VCaP (cell line): Measurements from ENCODE around the gene XRCC2.
A peak's percentile ranks its signal among the peaks of the same experiment; 100 is the strongest.

Experiments
- H3K27ac ChIP-seq: fragments of 450-650 bp; 2 replicates; pipeline ENCODE4 v1.5.1; 2017
- TF ChIP-seq, protein P1 (sequence below): fragments of 450-650 bp; conservative IDR thresholded peaks from 2 replicates; pipeline ENCODE4 v1.5.1; 2017; ENCODE audit warnings: mild to moderate bottlenecking, moderate library complexity

XRCC2 gene

DNA sequence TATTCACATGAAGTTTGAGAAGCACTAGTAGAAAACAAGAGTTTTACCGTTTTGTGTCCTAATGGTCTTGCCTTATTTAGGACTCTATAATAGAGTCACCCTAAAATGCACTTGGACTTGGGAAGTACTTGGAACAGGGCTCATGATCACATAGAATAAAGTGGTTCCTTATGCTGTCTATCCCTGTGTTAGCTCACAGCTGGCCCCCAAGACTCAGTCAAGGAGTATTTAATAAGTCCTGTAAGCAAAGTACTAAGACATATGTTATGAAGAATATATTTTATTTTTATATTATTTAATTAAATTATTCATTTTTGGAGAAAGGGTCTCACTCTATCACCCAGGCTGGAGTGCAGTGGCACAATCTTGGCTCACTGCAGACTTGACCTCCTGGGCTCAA is 54.5 kb downstream of the XRCC2 start:
- no peak overlapping the region for H3K27ac ChIP-seq
- TF ChIP-seq, protein P1, sequence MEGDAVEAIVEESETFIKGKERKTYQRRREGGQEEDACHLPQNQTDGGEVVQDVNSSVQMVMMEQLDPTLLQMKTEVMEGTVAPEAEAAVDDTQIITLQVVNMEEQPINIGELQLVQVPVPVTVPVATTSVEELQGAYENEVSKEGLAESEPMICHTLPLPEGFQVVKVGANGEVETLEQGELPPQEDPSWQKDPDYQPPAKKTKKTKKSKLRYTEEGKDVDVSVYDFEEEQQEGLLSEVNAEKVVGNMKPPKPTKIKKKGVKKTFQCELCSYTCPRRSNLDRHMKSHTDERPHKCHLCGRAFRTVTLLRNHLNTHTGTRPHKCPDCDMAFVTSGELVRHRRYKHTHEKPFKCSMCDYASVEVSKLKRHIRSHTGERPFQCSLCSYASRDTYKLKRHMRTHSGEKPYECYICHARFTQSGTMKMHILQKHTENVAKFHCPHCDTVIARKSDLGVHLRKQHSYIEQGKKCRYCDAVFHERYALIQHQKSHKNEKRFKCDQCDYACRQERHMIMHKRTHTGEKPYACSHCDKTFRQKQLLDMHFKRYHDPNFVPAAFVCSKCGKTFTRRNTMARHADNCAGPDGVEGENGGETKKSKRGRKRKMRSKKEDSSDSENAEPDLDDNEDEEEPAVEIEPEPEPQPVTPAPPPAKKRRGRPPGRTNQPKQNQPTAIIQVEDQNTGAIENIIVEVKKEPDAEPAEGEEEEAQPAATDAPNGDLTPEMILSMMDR, result no peak

DNA sequence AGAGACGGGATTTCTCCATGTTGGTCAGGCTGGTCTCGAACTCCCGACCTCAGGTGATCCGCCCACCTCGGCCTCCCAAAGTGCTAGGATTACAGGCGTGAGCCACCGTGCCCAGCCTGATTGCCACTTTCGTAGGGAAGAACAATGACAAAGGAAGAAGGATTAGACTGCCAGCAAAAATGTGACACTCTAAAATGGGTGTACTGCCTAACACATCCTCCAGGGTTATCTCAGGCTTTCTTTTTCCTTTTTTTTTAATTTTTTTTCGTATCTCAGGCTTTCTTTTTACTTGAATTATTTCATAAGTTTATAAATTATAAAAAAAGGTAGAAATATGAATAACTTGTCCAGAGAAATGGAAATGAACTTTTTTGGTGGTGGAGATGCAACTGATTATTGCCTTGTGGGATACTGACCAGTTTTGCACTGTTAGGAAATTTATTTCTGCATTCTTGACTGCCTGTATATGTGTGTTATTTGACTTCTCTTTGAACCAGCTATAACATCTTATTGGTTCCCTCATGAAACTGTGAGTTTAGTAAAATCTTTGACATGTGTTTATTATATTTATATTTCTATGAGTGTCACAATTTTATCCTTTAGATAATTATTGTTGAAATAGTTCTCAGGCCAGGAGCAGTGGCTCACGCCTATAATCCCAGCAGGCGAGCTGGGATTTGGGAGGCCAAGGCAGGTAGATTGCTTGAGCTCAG is 56.8 kb downstream of the XRCC2 start:
- H3K27ac ChIP-seq, result no peak overlapping the region
- TF ChIP-seq, protein P1, result no peak; the same call in 1 of the 2 replicates

DNA sequence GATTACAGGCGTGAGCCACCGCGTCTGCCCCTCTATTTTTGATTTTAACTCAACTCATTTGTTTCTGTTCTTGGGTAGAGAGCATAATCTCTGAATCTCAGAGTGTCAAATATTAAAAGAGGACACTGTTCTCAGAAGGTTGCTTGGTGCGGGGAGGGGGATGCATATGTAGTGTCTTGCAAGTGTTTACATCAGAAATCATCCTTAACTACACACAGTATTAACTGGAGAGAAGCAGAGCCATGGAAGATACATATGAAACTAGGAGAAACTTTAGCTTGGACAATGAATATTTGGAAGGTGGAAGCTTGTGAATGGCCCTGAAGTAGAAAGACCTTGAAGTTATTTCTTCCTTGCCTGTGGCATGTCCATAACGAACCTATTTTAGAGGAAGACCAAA is 57.5 kb downstream of the XRCC2 start:
- no peak overlapping the region for H3K27ac ChIP-seq
- TF ChIP-seq, protein P1, result no peak

DNA sequence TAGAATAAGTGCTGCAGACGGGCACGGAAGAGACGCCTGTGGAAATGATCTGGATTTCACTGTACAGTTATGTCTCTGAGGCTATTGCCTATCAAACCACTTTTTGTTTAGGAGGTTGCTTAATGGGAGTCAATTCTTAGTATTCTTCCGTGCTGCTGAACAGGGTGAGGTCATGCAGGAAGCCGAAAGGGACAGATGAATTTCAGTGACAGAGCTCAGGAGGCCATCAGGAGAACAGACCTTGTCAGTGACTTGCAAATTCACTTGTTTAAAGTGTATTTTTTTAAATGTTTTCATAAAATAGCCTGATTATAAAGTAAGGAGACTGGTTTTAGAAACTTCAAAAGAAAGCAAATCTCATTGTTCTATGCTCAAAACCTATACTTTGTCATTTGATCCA is 58.9 kb downstream of the XRCC2 start:
- peak overlapping the region; percentile 50; the same call in 1 of the 2 replicates for H3K27ac ChIP-seq
- TF ChIP-seq, protein P1, result no peak

DNA sequence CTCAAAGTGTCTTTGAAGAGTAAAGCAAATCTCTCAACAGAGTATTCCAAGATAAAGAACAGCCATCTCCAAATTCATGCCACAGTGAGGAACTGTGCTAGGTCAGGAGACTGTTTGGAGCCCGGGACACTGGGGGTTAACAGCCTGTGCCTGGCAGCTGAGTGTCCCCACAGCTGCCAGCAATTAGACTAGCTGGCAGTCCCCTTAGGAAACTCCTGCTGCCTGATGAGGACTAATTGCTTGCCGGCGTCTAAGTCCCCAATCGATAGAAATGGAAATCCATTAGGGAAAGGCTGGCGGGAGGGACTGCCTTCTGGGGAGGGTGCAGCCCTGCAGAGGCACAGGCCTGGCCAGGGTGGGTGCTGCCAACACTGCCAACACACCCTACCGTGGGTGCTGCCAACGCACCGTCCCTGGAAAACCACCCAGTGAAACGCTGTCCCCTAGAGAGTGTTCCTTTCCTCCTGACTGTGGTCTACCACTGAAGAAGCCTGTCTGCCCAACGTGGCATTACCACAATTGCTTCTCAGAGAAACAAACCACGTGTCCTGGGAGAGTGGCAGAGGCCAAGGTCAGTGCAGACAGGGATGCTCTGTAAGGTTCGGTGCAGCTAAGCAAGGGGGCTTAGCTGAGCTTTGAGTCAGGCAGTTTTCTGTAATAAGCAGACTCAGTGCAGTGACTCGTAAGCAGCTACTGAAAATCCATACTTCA is 60.8 kb downstream of the XRCC2 start:
- TF ChIP-seq, protein P1, result no peak
- peak overlapping the region; percentile 50 for H3K27ac ChIP-seq

DNA sequence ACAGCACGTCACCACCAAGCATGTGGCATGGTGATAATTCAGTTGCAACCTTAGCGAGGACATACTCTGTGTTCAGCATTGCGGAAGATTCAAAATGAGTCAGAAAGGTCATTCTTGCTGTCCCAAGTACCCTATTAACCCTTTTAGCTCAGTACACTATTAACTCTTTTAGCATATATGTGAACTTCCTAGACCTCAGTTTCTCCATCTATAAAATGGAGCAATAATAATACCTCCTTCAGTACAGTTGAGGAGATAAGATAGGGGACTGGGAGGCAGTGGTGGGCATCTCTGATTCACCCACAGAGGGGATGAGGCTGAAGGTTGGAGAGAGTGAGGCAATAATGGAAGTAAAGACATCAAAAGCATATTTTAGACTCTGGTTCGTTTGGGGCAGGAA is 67.3 kb downstream of the XRCC2 start:
- TF ChIP-seq, protein P1, result no peak
- H3K27ac ChIP-seq, result no peak overlapping the region

DNA sequence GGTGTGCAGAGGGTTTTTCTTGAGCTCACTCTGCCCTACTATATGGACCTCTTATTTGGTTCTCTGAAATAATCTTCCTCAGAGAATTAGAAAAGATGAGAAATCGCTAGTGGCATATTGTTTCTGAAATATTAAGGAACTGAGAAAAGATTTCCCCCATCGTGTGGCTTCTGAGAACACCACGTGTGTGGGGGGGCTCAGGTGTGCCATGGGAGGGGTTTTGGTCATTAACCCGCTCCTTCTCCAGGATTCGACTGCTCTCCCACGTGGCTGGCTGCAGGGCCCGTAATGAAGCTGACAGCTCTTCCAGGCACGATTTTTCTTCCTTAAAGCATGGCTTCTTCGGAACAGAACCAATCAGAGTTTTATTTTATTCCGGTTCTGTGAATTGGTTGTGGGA is 67.7 kb downstream of the XRCC2 start:
- H3K27ac ChIP-seq, result no peak overlapping the region
- TF ChIP-seq, protein P1, result no peak
